GM12874 (cell line): ENCODE data around the gene KIAA1671.
A peak's percentile ranks its signal among the peaks of the same experiment; 100 is the strongest.

Experiments
- TF ChIP-seq, protein P1 (sequence below): IDR thresholded peaks from 2 replicates; pipeline ENCODE4 v1.5.1; 2011; ENCODE audit warnings: low read depth, mild to moderate bottlenecking, control low read depth, low read length, moderate library complexity; ENCODE audit not compliant: insufficient read depth

KIAA1671 gene

DNA sequence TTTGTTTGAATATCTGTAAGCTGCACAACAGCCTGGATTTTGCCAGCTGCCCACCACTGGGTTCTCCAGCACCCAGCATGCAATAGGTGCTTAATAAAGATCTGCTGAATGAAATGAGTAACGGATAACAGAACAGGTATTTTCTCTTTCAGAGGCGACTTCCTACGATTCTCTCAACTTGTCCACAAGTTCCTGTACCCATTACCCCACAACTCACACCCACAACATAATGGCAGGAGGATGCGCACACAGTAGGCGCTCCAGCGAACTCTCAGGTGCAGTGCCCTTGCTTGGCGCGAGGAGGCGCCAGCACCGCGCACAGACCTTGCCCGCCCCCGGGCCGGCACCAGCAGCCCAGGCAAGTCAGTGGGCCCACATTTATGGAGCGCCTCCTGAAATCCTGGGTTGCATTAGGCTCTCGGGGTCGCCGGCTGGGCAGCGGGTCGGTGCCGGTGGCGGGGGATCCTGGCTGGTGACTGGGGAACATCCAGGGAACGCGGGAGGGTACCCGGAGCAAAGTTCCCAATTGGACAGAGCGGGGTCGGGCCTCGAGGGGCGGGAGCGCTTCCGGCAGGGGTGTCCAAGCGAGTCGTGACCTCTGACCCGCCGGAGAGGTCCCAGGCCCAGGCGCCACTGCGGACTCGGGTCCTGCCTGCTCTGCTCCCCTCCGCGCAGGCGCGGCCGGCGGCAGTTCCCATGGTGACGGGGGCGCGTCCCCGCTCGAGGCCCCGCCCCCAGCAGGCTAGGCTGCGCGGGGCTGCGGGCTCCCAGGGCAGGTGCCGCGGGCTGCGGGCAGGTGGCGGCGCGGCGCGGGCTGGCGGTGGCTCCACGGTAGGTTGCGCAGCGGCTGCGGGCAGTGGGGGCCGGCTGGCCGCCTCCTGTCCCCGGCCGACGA is at the start of gene KIAA1671:
Gene KIAA1671, plus strand, starts transcription at position 775 of the 895 bp plus-strand sequence. CDS start 75,284 bp downstream, outside the sequence.
- TF ChIP-seq, protein P1, sequence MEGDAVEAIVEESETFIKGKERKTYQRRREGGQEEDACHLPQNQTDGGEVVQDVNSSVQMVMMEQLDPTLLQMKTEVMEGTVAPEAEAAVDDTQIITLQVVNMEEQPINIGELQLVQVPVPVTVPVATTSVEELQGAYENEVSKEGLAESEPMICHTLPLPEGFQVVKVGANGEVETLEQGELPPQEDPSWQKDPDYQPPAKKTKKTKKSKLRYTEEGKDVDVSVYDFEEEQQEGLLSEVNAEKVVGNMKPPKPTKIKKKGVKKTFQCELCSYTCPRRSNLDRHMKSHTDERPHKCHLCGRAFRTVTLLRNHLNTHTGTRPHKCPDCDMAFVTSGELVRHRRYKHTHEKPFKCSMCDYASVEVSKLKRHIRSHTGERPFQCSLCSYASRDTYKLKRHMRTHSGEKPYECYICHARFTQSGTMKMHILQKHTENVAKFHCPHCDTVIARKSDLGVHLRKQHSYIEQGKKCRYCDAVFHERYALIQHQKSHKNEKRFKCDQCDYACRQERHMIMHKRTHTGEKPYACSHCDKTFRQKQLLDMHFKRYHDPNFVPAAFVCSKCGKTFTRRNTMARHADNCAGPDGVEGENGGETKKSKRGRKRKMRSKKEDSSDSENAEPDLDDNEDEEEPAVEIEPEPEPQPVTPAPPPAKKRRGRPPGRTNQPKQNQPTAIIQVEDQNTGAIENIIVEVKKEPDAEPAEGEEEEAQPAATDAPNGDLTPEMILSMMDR: peak; percentile 96

DNA sequence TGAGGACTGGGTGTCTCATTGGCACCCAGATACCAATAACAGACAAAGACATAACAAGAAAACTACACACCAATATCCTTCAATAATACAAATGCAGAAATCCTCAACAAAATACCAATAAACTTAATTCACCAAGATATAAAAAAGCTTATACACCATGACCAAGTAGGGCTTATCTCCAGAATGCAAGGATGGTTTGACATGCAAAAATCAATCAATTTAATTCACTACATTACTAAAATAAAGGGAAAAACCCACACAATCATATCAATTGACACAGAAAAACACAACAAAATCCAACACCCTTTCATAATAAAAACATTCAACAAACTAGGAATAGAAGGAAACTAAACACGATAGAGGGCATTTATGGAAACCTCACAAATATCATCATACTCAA is 46.6 kb upstream of the KIAA1671 start:
- TF ChIP-seq, protein P1: no peak

DNA sequence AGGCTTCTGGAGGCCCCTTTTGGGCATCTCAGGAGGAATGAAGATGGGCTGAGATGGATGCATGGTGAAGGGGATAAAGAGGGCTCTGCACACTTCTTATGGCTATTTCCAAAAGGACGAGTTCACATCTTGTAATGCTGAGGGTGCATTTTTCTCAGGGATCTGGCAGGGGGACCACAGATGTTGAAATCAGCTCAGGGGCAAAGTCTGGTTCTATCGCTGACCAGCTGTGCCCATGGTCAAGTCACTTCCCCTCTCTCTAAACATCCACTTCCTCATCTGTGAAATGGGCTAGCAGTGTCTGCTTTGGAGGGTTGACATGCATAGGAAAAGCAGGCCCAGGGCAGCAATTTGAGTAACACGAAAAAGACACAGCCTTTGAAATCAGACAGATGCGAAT is 32.5 kb upstream of the KIAA1671 start:
- TF ChIP-seq, protein P1: no peak

DNA sequence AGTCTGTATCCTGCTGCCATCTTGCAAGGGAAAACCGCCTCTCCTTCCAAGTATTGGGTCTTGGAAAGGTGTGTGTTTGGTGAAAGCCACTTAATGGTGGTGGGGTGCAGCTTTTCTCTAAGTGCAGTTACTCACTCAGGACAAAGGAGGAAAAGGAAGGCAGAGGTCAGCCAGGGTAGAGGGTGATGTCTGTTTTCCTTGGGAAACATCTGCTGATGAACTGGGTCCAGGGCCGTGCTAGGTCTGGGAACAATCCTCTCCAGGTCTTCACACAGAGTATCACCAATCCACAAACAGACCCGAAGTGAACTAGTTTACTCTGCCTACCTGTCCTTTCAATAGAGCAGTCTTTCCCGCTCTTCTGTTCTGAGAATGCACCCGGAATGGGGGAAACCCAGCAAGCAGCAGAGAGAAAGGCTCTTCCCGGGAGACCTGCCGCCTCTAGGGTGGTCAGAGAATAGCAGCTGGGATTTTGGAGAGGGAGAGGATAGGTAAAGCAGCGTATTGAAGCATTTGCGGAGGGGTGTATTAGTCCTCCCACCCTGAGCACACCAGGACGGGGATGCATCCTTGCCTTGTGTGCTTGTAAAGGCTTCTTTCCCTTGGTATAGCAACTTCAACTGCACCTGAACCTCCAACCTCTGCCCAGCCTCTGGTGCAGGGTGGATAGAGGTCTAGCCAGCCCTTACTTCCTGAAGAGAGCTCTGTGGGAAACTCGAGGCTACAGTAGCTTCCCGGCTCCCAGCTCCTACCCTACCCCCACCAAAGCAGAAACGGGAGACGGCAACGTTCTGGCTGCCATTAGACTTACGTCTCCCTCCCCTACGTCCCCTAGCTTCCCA is 26.7 kb upstream of the KIAA1671 start:
- TF ChIP-seq, protein P1: no peak

DNA sequence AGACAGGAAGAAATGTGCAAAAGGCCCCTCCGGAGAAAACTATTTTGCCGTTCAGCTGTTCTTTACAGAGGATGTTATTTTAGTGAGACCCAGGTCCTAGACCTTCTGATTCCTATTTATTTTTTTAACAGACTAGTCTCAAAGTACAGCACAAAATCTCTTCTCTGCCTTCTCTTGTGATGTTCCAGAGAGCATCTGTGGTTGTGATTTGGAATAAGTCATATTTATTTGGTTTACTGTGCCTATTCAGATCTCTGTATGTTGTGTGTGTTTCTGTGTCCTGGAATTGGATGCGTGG is 26.1 kb upstream of the KIAA1671 start:
- TF ChIP-seq, protein P1: no peak

DNA sequence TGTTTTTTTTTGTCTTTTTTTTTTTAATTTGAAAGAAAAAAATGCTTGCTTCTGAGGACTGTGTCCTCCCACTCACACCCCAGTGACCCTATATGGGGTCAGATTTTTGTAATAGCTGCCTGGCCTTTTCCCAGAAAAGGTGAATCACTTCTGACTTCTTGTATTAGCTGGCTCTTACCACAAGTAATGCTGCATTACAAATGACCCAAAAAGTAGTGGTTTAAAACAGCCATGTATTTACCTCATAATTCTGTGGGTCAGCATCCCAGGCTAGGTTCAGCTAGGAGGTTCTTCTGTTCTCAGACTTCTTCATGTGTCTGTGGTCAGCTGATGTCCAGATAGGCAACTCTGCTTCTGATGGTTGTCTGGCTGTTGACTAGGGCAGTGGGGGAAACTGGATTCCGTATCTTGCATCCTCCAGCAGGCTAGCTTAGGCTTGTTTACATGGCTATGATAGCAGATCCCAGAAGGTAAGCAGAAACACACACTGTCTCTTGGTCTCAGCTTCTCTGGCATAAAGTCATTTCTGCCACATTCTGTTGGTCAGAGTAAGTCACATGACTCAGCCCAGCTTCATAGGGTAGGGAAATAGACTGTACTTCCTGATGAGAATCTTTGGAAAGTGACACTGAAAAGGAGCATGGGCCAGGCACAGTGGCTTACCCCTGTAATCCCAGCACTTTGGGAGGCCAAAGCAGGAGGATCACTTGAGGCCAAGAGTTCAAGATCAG is 25.5 kb upstream of the KIAA1671 start:
- TF ChIP-seq, protein P1: no peak

DNA sequence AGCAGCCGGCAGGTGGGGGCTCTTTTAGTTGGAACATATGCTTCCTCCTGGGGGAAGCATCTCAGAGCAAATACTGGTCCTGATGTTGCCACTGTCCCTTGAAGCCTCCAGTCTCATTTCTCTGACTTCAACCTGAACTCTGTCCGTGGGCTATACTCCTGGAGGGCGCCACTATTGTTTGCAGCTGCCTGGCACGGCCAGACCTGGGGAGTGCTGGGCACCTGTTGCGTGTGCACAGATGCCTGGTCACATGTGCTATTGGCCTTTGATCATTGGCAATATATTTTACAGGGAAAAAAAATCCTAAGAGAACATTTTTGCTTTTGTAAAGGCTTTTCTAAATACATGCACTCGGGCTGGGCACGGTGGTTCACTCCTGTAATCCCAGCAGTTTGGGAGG is 24.2 kb upstream of the KIAA1671 start:
- TF ChIP-seq, protein P1: no peak
